ENCODE measurements around the gene SNTG2. TPM values are rescaled to one million over a fixed set of nuclear protein-coding genes. Genes with fewer than 3 reads are reported as not detected.

The SNTG2 gene
- total RNA-seq, 5 donors from 2014 or later (not counting 1 experiment from before 2014, with no cell fraction given): 0.86 to 4.8 (median 2.7) TPM

GRCh38 chr2:1300284-1300683 is 349.6 kb downstream of the SNTG2 start:
- ChIA-PET CTCF (no interaction called here), POLR2A (no interaction called here)
- Mint-ChIP-seq H3K27ac (no peak overlapping the region), H3K36me3 (peaks cover 3% of the 10 kb centered on the region), H3K9me3 (no peaks in the 10 kb centered on the region), H3K4me1 (peaks cover 3 to 17% (median 15%) of the 10 kb centered on the region in 3 donors), H3K4me3 (no peak overlapping the region), H3K27me3 (no peaks in the 10 kb centered on the region)
- no peaks in the 10 kb centered on the region for H3K4me1 ChIP-seq (ENCODE audit: control insufficient read depth in 1 of 2, extremely low read depth in 1 of 2, insufficient read depth in 2 of 2, low read length in 2 of 2)
- ATAC-seq (replicated peaks in 1 of 4) (no peak), DNase-seq (no peak)
- WGBS (ENCODE audit: insufficient coverage): 76% methylated on average over 7 of the region's 9 CpGs
- no peak overlapping the region for H3K27ac ChIP-seq (ENCODE audit: low read length)
- H3K4me3 ChIP-seq (ENCODE audit: control insufficient read depth in 1 of 2, extremely low read depth in 1 of 2, low read length in 1 of 2): no peak overlapping the region
- peaks cover 0 to 4% of the 10 kb centered on the region in 2 experiments for H3K27me3 ChIP-seq (replicated peaks in 1 of 2; ENCODE audit: control insufficient read depth in 2 of 2, extremely low read depth in 1 of 2, insufficient read depth in 2 of 2, low read length in 1 of 2)
- H3K36me3 ChIP-seq (ENCODE audit: control insufficient read depth in 2 of 2, extremely low read depth in 1 of 2, insufficient read depth in 1 of 2, low read length in 1 of 2): no peaks in the 10 kb centered on the region
- no peaks in the 10 kb centered on the region for H3K9me3 ChIP-seq

GRCh38 chr2:1301056-1301455 is 350.4 kb downstream of the SNTG2 start:
- CTCF ChIA-PET: no interaction called here
- no peaks in the 10 kb centered on the region for H3K9me3 ChIP-seq
- Mint-ChIP-seq H3K4me1 (peaks cover 3 to 17% (median 16%) of the 10 kb centered on the region in 3 donors), H3K27ac (no peak overlapping the region), H3K9me3 (no peaks in the 10 kb centered on the region), H3K4me3 (no peak overlapping the region), H3K36me3 (peaks cover 3% of the 10 kb centered on the region), H3K27me3 (no peaks in the 10 kb centered on the region)
- POLR2A ChIA-PET: no interaction called here
- WGBS (ENCODE audit: insufficient coverage): 96% methylated on average over 3 of the region's 5 CpGs
- H3K27me3 ChIP-seq (replicated peaks in 1 of 2; ENCODE audit: control insufficient read depth in 2 of 2, extremely low read depth in 1 of 2, insufficient read depth in 2 of 2, low read length in 1 of 2): peaks cover 0 to 4% of the 10 kb centered on the region in 2 experiments
- no peaks in the 10 kb centered on the region for H3K4me1 ChIP-seq (ENCODE audit: control insufficient read depth in 1 of 2, extremely low read depth in 1 of 2, insufficient read depth in 2 of 2, low read length in 2 of 2)
- H3K27ac ChIP-seq (ENCODE audit: low read length): no peak overlapping the region
- H3K4me3 ChIP-seq (ENCODE audit: control insufficient read depth in 1 of 2, extremely low read depth in 1 of 2, low read length in 1 of 2): no peak overlapping the region
- H3K36me3 ChIP-seq (ENCODE audit: control insufficient read depth in 2 of 2, extremely low read depth in 1 of 2, insufficient read depth in 1 of 2, low read length in 1 of 2): no peaks in the 10 kb centered on the region
- DNase-seq (no peak), ATAC-seq (replicated peaks in 1 of 4) (no peak)

- Mint-ChIP-seq H3K4me3 (no peak overlapping the region), H3K27me3 (no peaks in the 10 kb centered on the region), H3K4me1 (peaks cover 3 to 20% (median 17%) of the 10 kb centered on the region in 3 donors), H3K27ac (no peak overlapping the region), H3K36me3 (no peaks in the 10 kb centered on the region), H3K9me3 (no peaks in the 10 kb centered on the region)
- 100% methylated on average over 2 of the region's 4 CpGs for WGBS (ENCODE audit: insufficient coverage)
- ChIA-PET CTCF (interaction anchor here in 1 of 2 donors (0.5 kb wide), 1 partner anchor 420 kb away, joined by 4 read pairs; no protein-coding TSS in a partner anchor), POLR2A (no interaction called here)
- no peak overlapping the region for H3K4me3 ChIP-seq (ENCODE audit: control insufficient read depth in 1 of 2, extremely low read depth in 1 of 2, low read length in 1 of 2)
- ATAC-seq (replicated peaks in 1 of 4) (no peak), DNase-seq (no peak)
- no peaks in the 10 kb centered on the region for H3K27me3 ChIP-seq (replicated peaks in 1 of 2; ENCODE audit: control insufficient read depth in 2 of 2, extremely low read depth in 1 of 2, insufficient read depth in 2 of 2, low read length in 1 of 2)
- H3K36me3 ChIP-seq (ENCODE audit: control insufficient read depth in 2 of 2, extremely low read depth in 1 of 2, insufficient read depth in 1 of 2, low read length in 1 of 2): no peaks in the 10 kb centered on the region
- H3K27ac ChIP-seq (ENCODE audit: low read length): no peak overlapping the region
- no peaks in the 10 kb centered on the region for H3K4me1 ChIP-seq (ENCODE audit: control insufficient read depth in 1 of 2, extremely low read depth in 1 of 2, insufficient read depth in 2 of 2, low read length in 2 of 2)
- H3K9me3 ChIP-seq: no peaks in the 10 kb centered on the region
Measured at GRCh38 chr2:1305342-1306013, 354.8 kb downstream of the SNTG2 start.

- Mint-ChIP-seq H3K4me1 (peaks cover 3 to 20% (median 17%) of the 10 kb centered on the region in 3 donors), H3K27ac (no peak overlapping the region), H3K27me3 (no peaks in the 10 kb centered on the region), H3K36me3 (no peaks in the 10 kb centered on the region), H3K9me3 (no peaks in the 10 kb centered on the region), H3K4me3 (no peak overlapping the region)
- Histone ChIP-seq H3K27ac (ENCODE audit: low read length) (no peak overlapping the region), H3K27me3 (replicated peaks in 1 of 2; ENCODE audit: control insufficient read depth in 2 of 2, extremely low read depth in 1 of 2, insufficient read depth in 2 of 2, low read length in 1 of 2) (no peaks in the 10 kb centered on the region), H3K9me3 (no peaks in the 10 kb centered on the region), H3K4me1 (ENCODE audit: control insufficient read depth in 1 of 2, extremely low read depth in 1 of 2, insufficient read depth in 2 of 2, low read length in 2 of 2) (no peaks in the 10 kb centered on the region), H3K36me3 (ENCODE audit: control insufficient read depth in 2 of 2, extremely low read depth in 1 of 2, insufficient read depth in 1 of 2, low read length in 1 of 2) (no peaks in the 10 kb centered on the region), H3K4me3 (ENCODE audit: control insufficient read depth in 1 of 2, extremely low read depth in 1 of 2, low read length in 1 of 2) (no peak overlapping the region)
- DNase-seq: no peak
- ChIA-PET POLR2A (no interaction called here), CTCF (interaction anchor here in 1 of 2 donors (0.5 kb wide), 1 partner anchor 421 kb away, joined by 4 read pairs; no protein-coding TSS in a partner anchor)
- 94% methylated on average over 13 of the region's 13 CpGs for WGBS (ENCODE audit: insufficient coverage)
- no peak for ATAC-seq (replicated peaks in 1 of 4)
Measured at GRCh38 chr2:1306014-1306686, 355.5 kb downstream of the SNTG2 start.

GRCh38 chr2:1306687-1307516 is 356.3 kb downstream of the SNTG2 start:
- WGBS (ENCODE audit: insufficient coverage): 93% methylated on average over 15 of the region's 17 CpGs
- no peak for ATAC-seq (replicated peaks in 1 of 4)

GRCh38 chr2:1307670-1308069 is 357.0 kb downstream of the SNTG2 start:
- H3K4me1 ChIP-seq (ENCODE audit: control insufficient read depth in 1 of 2, extremely low read depth in 1 of 2, insufficient read depth in 2 of 2, low read length in 2 of 2): no peaks in the 10 kb centered on the region
- no peak for DNase-seq
- no peak overlapping the region for H3K4me3 ChIP-seq (ENCODE audit: control insufficient read depth in 1 of 2, extremely low read depth in 1 of 2, low read length in 1 of 2)
- peaks cover 3 to 17% (median 12%) of the 10 kb centered on the region in 3 donors for H3K4me1 Mint-ChIP-seq
- ChIA-PET CTCF (no interaction called here), POLR2A (no interaction called here)
- H3K9me3 Mint-ChIP-seq: no peaks in the 10 kb centered on the region
- no peak overlapping the region for H3K27ac Mint-ChIP-seq
- 99% methylated on average over 8 of the region's 23 CpGs for WGBS (ENCODE audit: insufficient coverage)
- peaks cover 0 to 3% of the 10 kb centered on the region in 2 experiments for H3K27me3 ChIP-seq (replicated peaks in 1 of 2; ENCODE audit: control insufficient read depth in 2 of 2, extremely low read depth in 1 of 2, insufficient read depth in 2 of 2, low read length in 1 of 2)
- no peak overlapping the region for H3K4me3 Mint-ChIP-seq
- H3K27me3 Mint-ChIP-seq: no peaks in the 10 kb centered on the region
- no peak overlapping the region for H3K27ac ChIP-seq (ENCODE audit: low read length)
- no peaks in the 10 kb centered on the region for H3K36me3 ChIP-seq (ENCODE audit: control insufficient read depth in 2 of 2, extremely low read depth in 1 of 2, insufficient read depth in 1 of 2, low read length in 1 of 2)
- no peak for ATAC-seq (replicated peaks in 1 of 4)
- H3K9me3 ChIP-seq: no peaks in the 10 kb centered on the region
- no peaks in the 10 kb centered on the region for H3K36me3 Mint-ChIP-seq

More at GRCh38 chr2:1306687-1307516, 356.3 kb downstream of the SNTG2 start:
- no peaks in the 10 kb centered on the region for H3K27me3 Mint-ChIP-seq
- no peaks in the 10 kb centered on the region for H3K27me3 ChIP-seq (replicated peaks in 1 of 2; ENCODE audit: control insufficient read depth in 2 of 2, extremely low read depth in 1 of 2, insufficient read depth in 2 of 2, low read length in 1 of 2)
- H3K9me3 ChIP-seq: no peaks in the 10 kb centered on the region
- no peak overlapping the region for H3K27ac ChIP-seq (ENCODE audit: low read length)
- ChIA-PET CTCF (no interaction called here), POLR2A (no interaction called here)
- no peak overlapping the region for H3K4me3 ChIP-seq (ENCODE audit: control insufficient read depth in 1 of 2, extremely low read depth in 1 of 2, low read length in 1 of 2)
- no peaks in the 10 kb centered on the region for H3K36me3 Mint-ChIP-seq
- H3K4me1 Mint-ChIP-seq: peaks cover 3 to 20% (median 17%) of the 10 kb centered on the region in 3 donors
- no peak for DNase-seq
- no peak overlapping the region for H3K27ac Mint-ChIP-seq
- H3K4me3 Mint-ChIP-seq: no peak overlapping the region
- no peaks in the 10 kb centered on the region for H3K36me3 ChIP-seq (ENCODE audit: control insufficient read depth in 2 of 2, extremely low read depth in 1 of 2, insufficient read depth in 1 of 2, low read length in 1 of 2)
- H3K9me3 Mint-ChIP-seq: no peaks in the 10 kb centered on the region
- no peaks in the 10 kb centered on the region for H3K4me1 ChIP-seq (ENCODE audit: control insufficient read depth in 1 of 2, extremely low read depth in 1 of 2, insufficient read depth in 2 of 2, low read length in 2 of 2)

Measured in T-cell (primary cell).